ENCODE data around the gene HDAC4. TPM values are rescaled to one million over a fixed set of nuclear protein-coding genes. Genes with fewer than 3 reads are reported as not detected.

The HDAC4 gene
- total RNA-seq, 1 donor from 2014 or later: 18.3 TPM

DNA sequence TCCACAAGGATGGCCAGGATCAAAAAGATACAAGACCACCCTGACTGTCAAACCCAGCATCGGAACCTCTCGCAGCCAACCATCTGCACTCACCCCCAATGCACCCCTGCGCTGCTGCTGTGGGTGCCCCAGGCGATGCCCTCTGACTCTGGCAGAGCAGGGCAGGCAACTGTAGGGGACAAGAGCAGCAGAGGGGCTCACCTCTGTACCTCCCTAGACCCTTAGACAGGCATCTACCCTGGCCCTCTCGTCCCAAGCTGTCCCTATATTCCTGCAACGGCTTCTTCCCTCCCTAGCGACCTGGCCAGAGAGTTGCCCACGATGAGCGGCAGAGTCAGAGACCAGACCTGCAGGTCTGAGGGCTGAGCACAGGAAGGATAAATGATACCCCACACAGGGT, 128.2 kb downstream of the HDAC4 start:
- DNase-seq (ENCODE audit: low spot score): no peak
- no peak for ATAC-seq

- DNase-seq (ENCODE audit: low spot score): no peak
Observed at GRCh38 chr2:239271882-239272281, 128.9 kb downstream of the HDAC4 start.

DNA sequence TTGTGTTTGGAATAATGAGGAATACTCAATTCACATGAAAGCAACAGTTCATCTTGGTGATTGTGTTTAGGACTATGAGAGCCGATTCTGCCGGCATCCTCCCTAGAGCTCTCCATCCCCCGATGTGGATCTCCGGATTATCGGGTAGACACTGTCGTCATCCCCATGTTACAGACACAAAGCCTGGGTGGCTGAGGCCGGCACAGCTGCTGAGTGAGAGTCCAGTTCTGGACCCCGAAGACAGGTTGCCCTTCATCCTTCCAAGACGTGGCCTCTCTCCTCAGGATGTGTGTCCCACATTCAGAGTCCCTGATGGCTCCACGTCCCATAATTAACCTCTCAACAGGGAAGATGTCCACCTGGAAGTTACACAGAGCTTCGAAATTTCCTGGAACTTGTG, 129.3 kb downstream of the HDAC4 start:
- DNase-seq (ENCODE audit: low spot score) (peak; percentile 42), ATAC-seq (no peak)

More at GRCh38 chr2:239271882-239272281, 128.9 kb downstream of the HDAC4 start:
- ATAC-seq: no peak

GRCh38 chr2:239269916-239270315, 130.9 kb downstream of the HDAC4 start:
- no peak for ATAC-seq
- DNase-seq (ENCODE audit: low spot score): peak; percentile 40

- no peak for ATAC-seq
- peak; percentile 41 for DNase-seq (ENCODE audit: low spot score)
Observed at GRCh38 chr2:239269173-239269885, 131.5 kb downstream of the HDAC4 start.

DNA sequence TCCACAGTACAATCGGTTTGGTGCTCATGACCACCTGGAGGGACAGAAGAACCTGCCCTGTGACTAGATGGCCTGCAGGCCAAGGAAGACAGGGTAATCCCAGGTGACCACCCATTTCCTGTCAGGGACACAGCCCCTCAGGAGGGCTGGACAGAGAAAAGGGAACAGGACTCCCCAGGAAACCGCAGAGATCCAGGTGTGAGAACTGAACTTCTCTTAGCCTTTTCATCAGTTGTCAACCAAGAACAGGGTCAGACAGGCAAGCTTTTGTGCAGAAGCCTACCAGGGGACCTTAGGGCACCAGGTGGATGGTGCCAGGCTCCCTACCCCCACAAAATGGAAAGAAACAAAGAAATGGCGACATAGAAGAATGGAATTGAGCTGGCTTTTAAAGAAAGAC, 132.3 kb downstream of the HDAC4 start:
- ATAC-seq: no peak
- DNase-seq (ENCODE audit: low spot score): peak; percentile 47

DNA sequence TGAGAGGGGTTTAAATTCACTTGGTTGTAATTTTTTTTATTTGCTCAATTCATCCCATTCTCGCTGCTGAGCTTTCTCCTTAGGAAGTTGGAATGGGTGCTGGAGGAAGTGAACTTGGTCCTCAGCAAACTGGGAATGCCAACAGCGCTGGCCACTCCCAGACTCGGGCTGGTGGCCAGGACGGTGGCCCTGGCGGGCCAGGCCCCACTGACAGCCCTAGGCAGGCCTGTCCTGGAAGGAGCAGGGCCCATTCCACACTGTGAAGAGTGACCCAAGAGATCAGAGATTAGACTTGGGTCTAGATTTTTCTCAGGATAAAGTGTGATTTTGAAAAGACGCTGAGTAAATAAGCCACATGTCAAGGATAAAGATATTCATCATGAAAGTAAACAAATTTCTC, 132.7 kb downstream of the HDAC4 start:
- peak; percentile 81 for DNase-seq (ENCODE audit: low spot score)
- ATAC-seq: peak; percentile 91

DNA sequence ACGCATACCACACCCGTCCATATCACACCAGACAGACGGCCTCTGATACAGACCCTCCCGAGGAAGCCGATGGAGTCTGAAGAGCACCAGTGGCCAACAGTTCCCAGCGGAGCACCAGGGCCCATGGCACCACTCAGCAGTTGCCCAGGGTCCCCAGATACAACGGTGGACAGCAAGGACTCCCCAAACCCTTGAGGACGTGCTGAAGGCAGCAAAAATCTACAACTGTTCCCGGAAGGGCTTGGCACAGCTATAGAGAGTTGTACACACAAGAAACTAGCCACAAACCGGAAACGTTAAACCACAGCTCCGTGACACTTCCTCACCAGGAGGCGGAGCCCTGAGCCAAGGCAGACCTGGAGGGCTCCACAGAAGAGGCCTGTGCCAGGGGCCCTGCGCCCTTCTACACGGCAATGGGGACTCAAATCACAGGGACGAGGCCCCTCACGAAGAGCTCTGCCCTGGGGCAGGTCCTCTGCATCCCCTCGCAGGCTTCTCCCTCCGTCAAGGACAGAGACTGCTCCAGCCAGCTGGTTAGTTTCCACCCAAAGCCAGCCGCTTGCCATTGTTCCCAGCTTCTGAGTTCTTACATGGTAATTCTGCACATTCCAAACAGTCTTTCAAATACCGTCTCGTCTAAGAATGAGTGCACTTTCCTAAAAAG, 133.4 kb downstream of the HDAC4 start:
- DNase-seq (ENCODE audit: low spot score) (peak; percentile 65), ATAC-seq (peak; percentile 43)

DNA sequence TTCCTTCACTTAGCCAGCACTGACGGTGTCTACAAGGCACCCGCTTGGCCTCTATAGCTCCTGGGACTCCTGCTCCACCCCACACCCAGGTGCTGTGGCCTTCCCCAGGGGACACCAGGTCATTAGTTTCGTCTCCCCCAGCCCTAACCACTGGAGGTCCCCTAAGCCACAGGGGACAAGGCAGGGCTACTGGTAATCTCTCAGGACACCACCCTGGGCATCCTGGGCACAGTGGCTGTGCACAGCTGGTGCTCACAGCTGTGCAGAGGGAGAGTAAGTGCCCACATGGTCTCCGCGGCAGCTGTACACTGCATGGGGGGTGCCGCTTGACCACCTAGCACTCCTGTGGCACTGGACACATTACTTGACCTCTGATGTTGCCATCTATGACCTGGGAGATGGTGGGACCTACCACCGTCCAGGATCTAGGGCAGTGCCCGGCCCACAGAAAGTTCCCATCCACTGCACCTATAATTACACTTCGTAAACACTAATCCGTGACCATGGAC, 134.0 kb downstream of the HDAC4 start:
- DNase-seq (ENCODE audit: low spot score) (peak; percentile 44), ATAC-seq (no peak)

DNA sequence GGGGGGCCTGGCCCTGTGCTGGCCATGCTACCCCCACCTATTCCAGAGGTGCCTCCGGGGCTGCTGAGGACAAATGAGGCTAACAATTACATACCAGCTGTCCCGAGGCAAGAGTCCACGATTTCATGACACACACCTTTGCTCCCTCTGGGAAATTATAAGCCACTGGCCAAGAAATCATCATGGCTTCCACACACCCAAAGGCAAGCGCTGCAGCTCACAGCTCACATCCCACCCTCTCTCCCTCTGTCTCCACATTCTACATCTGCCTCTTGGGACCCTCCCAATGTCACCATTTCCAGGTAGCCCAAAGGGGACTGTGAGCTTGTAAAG, 134.4 kb downstream of the HDAC4 start:
- DNase-seq (ENCODE audit: low spot score) (peak; percentile 45), ATAC-seq (peak; percentile 9)

DNA sequence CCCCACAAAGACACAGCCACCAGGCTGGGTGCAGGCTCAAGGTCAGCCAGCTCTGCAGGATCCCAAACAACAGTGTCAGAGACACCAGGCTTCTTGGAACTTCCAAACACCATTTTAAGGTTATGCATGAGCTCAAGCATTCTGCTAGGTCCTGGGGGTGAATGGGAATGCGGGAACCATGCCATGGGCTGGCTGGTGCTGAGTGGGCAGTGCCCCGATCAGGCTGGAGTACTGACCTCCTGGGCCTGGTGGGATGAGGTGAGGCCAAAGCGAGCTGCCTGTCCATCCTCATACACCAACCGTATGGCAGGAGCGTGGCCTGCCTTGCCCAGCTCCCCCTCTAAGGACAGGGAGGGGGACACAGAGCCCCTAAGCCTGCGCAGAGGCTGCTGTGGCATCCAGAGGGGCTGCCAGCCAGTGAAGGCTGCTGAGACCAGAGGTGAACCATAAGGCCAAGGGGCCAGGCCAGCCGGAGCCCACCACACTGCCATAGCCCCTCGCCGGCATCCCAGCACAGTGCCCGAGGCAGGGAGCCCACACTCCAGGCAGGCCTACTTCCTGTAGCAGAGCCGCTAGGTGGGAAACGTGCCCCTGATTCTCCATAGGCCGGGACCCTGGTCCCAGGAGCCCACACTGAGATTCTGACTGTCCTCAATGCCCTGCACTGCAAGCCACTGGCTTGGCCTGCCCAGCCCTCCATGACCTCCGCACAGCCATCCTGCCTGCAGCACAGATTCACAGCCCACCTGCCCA, 135.0 kb downstream of the HDAC4 start:
- DNase-seq (ENCODE audit: low spot score): peak; percentile 47

GRCh38 chr2:239264838-239265651, 135.8 kb downstream of the HDAC4 start:
- peak; percentile 42 for DNase-seq (ENCODE audit: low spot score)
- ATAC-seq: no peak

More for the DNA sequence above, 135.0 kb downstream of the HDAC4 start:
- no peak for ATAC-seq

DNA sequence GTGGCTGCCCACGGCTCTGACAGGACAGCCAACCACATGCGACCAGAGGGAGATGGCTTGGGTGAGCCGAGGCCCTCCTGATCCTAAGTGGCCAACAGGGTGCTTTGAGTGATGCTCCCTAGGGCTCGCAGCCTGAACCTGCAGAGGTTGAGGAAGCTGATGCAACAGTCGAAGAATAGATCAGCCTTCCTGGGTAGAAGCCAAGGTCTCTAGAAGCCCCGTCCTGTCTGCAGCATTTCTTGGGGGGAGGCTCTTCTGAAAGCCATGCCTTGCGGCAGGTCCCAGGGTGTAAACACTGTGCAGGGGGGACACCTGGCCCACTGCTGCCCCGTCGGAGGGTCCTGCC, 136.4 kb downstream of the HDAC4 start:
- ATAC-seq (no peak), DNase-seq (ENCODE audit: low spot score) (peak; percentile 42)

DNA sequence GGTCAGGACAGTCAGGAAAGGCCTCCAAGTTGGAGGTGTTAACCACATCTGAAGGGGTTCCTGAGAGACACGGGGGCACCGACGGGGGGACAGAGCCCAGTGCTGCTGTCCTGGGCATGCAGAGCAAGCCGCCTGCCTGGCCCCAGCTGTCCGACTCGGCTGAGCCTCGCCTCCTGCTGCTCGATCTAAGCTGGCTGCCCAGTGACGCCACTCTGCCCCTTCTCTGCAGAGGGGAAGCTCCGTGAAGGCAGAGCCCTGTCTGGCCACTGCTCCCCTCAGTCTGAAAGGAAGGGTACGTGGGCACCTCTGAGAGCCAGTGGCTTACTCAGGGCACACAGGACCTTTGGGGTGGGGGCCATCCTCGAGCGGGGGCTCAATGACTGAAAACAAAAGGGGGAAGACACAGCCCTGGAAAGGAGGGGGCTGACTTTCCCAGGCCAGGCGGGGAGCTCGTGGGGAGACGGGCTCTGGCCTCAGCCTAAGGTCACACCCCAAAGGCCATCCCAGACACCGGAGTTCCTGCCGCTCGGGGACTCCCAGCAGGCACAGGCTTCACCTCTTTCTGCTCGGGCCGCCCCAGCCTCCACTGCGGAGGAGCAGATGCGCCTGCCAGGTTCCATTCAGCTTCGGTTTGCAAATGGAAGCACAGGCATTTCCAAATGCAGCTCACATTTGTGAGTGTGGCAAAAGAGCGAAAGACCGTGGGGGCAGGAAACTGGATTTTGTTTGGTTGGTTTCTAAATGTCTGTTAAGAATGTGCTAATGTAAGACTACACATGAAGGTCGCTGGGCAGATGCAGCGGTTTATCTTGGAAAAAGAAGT, 136.9 kb downstream of the HDAC4 start:
- no peak for ATAC-seq
- DNase-seq (ENCODE audit: low spot score): peak; percentile 40

DNA sequence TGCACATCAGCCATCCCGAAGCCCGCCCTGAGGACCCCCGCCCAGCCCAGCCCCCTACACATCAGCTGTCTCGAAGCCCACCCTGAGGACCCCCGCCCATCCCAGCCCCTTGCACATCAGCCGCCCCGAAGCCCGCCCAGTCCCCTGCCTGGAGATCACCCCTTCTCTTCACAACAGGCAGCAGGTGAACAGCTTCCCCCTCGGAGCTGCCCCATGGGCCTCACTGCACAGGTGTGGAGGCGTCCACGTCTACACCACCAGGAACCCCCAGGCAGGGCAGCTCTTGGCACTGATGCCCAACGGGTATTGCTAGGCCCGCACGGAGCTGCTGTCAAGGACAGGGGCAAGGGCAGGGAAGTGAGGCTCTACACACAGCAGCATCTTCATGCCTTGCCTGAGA, 137.6 kb downstream of the HDAC4 start:
- DNase-seq (ENCODE audit: low spot score): peak; percentile 35

GRCh38 chr2:239262484-239263230, 138.2 kb downstream of the HDAC4 start:
- DNase-seq (ENCODE audit: low spot score) (peak; percentile 38), ATAC-seq (no peak)

More for the DNA sequence above, 137.6 kb downstream of the HDAC4 start:
- ATAC-seq: no peak

- ATAC-seq (no peak), DNase-seq (ENCODE audit: low spot score) (peak; percentile 40)
Observed at GRCh38 chr2:239261796-239262483, 138.9 kb downstream of the HDAC4 start.

- ATAC-seq (no peak), DNase-seq (ENCODE audit: low spot score) (no peak)
Observed at GRCh38 chr2:239261356-239261755, 139.5 kb downstream of the HDAC4 start.

All from left lobe of liver (tissue), 2 donors.